Stimulated activated CD4-positive, alpha-beta T cell treated with anti-CD3 and anti-CD28 coated beads, Interleukin-15, amount 100 ng/mL, for 24 hours (primary cell): ENCODE results near the gene PLPPR4.

Experiments
- DNase-seq: peaks from one replicate; pipeline ENCODE4 v3.0.0-alpha.2; 2020

PLPPR4 gene

DNA sequence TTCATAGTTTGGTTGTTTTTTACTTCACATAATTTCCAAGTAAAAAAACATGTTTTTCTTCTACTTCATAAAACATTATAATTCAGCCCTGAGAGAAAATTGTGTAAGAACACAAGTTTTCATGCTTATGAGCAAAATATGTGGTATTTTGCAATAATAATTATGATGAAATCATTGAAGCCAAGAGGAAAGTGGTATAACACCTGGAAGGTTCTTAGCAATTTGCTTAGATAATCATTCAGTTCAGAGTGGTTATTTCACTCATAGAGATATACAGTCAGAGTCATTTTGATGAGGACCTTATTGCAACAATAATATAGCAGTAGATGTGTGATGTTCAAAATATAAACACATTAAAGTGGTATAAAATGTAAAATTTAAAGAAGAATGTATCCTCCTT is 94.5 kb downstream of the PLPPR4 start:
- DNase-seq = no peak
